GM19025 (cell line): Measurements from ENCODE around the gene AHI1.
"Not testable (repeated sequence)": the region's sequence is repeated elsewhere in the genome, so short reads cannot be mapped to it uniquely, and the experiment has no call there.

ENCODE experiments used
- ATAC-seq: cut with Tn5 transposase; IDR thresholded peaks from one replicate; pipeline ENCODE4 v1.9.1; 2021; ENCODE audit warnings: mild to moderate bottlenecking, low read depth, moderate library complexity; ENCODE audit not compliant: unreplicated experiment

Gene AHI1

GRCh38 chr6:135270676-135271536 lies 226.6 kb downstream of the AHI1 start:
- no peak for ATAC-seq

- ATAC-seq: no peak
Observed at GRCh38 chr6:135269481-135269891, 228.1 kb downstream of the AHI1 start.

GRCh38 chr6:135268740-135269139 lies 228.8 kb downstream of the AHI1 start:
- no peak for ATAC-seq

- no peak for ATAC-seq
Observed at GRCh38 chr6:135268263-135268662, 229.3 kb downstream of the AHI1 start.

- no peak for ATAC-seq
Observed at GRCh38 chr6:135267085-135267484, 230.5 kb downstream of the AHI1 start.

- no peak for ATAC-seq
Observed at GRCh38 chr6:135266675-135267074, 230.9 kb downstream of the AHI1 start.

- no peak for ATAC-seq
Observed at GRCh38 chr6:135265278-135265677, 232.3 kb downstream of the AHI1 start.

- no peak for ATAC-seq
Observed at GRCh38 chr6:135261872-135262725, 235.4 kb downstream of the AHI1 start.

GRCh38 chr6:135260612-135261011 lies 236.9 kb downstream of the AHI1 start:
- no peak for ATAC-seq

GRCh38 chr6:135258970-135259369 lies 238.6 kb downstream of the AHI1 start:
- ATAC-seq: no peak

- ATAC-seq: no peak
Observed at GRCh38 chr6:135257631-135258405, 239.7 kb downstream of the AHI1 start.

- ATAC-seq: no peak
Observed at GRCh38 chr6:135256866-135257265, 240.7 kb downstream of the AHI1 start.

- no peak for ATAC-seq
Observed at GRCh38 chr6:135254471-135254870, 243.1 kb downstream of the AHI1 start.

- ATAC-seq: no peak
Observed at GRCh38 chr6:135251498-135252441, 245.8 kb downstream of the AHI1 start.

GRCh38 chr6:135250751-135251497 lies 246.6 kb downstream of the AHI1 start:
- ATAC-seq: no peak

GRCh38 chr6:135250234-135250633 lies 247.3 kb downstream of the AHI1 start:
- no peak for ATAC-seq

- not testable (repeated sequence) for ATAC-seq
Observed at GRCh38 chr6:135246412-135247012, 251.0 kb downstream of the AHI1 start.

GRCh38 chr6:135244805-135245204 lies 252.7 kb downstream of the AHI1 start:
- ATAC-seq: no peak
